Prostate gland (tissue), 2 donors: ENCODE data around the gene STYK1.

Experiments
- CTCF ChIP-seq, 4 experiments: fragments of 200-600 bp in 2 of 4; fragments of 450-650 bp in 2 of 4; sonication (generic) in 2 of 4; IDR thresholded peaks; 1 replicate in 3 of 4; 2 replicates in 1 of 4; pipeline ENCODE4 v1.5.1; 2016 to 2019; ENCODE audit warnings: antibody characterized with exemption in 4 of 4, mild to moderate bottlenecking in 2 of 4, moderate library complexity in 2 of 4
- POLR2A ChIP-seq: fragments of 450-650 bp; IDR thresholded peaks from one replicate; pipeline ENCODE4 v1.6.1; 2016; ENCODE audit warnings: antibody characterized with exemption, mild to moderate bottlenecking

GRCh38 chr12:10690906-10691305, 17.1 kb upstream of the STYK1 start:
- TF ChIP-seq CTCF (IDR thresholded peaks at IDR 0.05) (no peak), POLR2A (no peak)
